BE2C (cell line): ENCODE results near the gene F10.

Experiments used
- DNase-seq: peaks from one replicate; pipeline ENCODE4 v3.0.0-alpha.2; 2020
- H3K27me3 ChIP-seq: fragments of 250-450 bp; sonication (Bioruptor Pico); 2 replicates; pipeline ENCODE4 v1.5.1; 2020; ENCODE audit warnings: mild to moderate bottlenecking
- H3K36me3 ChIP-seq: fragments of 250-450 bp; sonication (Bioruptor Pico); 2 replicates; pipeline ENCODE4 v1.5.1; 2020; ENCODE audit warnings: mild to moderate bottlenecking
- H3K4me1 ChIP-seq: fragments of 250-450 bp; sonication (Bioruptor Pico); 2 replicates; pipeline ENCODE4 v1.5.1; 2020
- H3K4me3 ChIP-seq: 2 replicates; pipeline ENCODE4 v1.5.1; 2011; ENCODE audit warnings: low read depth, low read length
- H3K9me3 ChIP-seq: fragments of 250-450 bp; sonication (Bioruptor Pico); 2 replicates; pipeline ENCODE4 v1.5.1; 2020
- CTCF ChIP-seq: IDR thresholded peaks from 2 replicates; pipeline ENCODE4 v1.5.1; 2012; ENCODE audit warnings: mild to moderate bottlenecking, low read depth, low read length

F10 gene

GRCh38 chr13:113179374-113180230 is 57.0 kb downstream of the F10 start:
- peaks cover 7% of the 10 kb centered on the region for H3K4me1 ChIP-seq
- TF ChIP-seq CTCF: no peak
- no peaks in the 10 kb centered on the region for H3K27me3 ChIP-seq
- no peaks in the 10 kb centered on the region for H3K9me3 ChIP-seq
- DNase-seq: no peak
- no peak overlapping the region for H3K4me3 ChIP-seq
- H3K36me3 ChIP-seq: peaks cover 79% of the 10 kb centered on the region

- Histone ChIP-seq H3K9me3 (no peaks in the 10 kb centered on the region), H3K27me3 (no peaks in the 10 kb centered on the region), H3K4me3 (no peak overlapping the region), H3K36me3 (peaks cover 65% of the 10 kb centered on the region), H3K4me1 (peaks cover 10% of the 10 kb centered on the region)
- DNase-seq: no peak
- no peak for TF ChIP-seq CTCF
Observed at GRCh38 chr13:113182046-113182445, 59.4 kb downstream of the F10 start.

GRCh38 chr13:113183450-113184129 is 61.0 kb downstream of the F10 start:
- Histone ChIP-seq H3K36me3 (peaks cover 58% of the 10 kb centered on the region), H3K4me3 (no peak overlapping the region), H3K27me3 (no peaks in the 10 kb centered on the region), H3K9me3 (no peaks in the 10 kb centered on the region), H3K4me1 (peaks cover 9% of the 10 kb centered on the region)
- DNase-seq: no peak
- no peak for TF ChIP-seq CTCF

GRCh38 chr13:113184568-113185440 is 62.2 kb downstream of the F10 start:
- no peak for DNase-seq
- Histone ChIP-seq H3K36me3 (peaks cover 63% of the 10 kb centered on the region), H3K4me1 (peaks cover 9% of the 10 kb centered on the region), H3K27me3 (no peaks in the 10 kb centered on the region), H3K9me3 (no peaks in the 10 kb centered on the region), H3K4me3 (no peak overlapping the region)
- no peak for TF ChIP-seq CTCF

- no peaks in the 10 kb centered on the region for H3K27me3 ChIP-seq
- H3K4me3 ChIP-seq: peak overlapping the region; percentile 7; the same call in 1 of the 2 replicates
- no peak for DNase-seq
- TF ChIP-seq CTCF: no peak
- H3K36me3 ChIP-seq: peaks cover 55% of the 10 kb centered on the region
- peaks cover 9% of the 10 kb centered on the region for H3K4me1 ChIP-seq
- no peaks in the 10 kb centered on the region for H3K9me3 ChIP-seq
Observed at GRCh38 chr13:113186061-113186900, 63.7 kb downstream of the F10 start.
